A549 (cell line): ENCODE data around the gene ABCA3.

ENCODE experiments used
- CEBPB ChIP-seq, 2 experiments: fragments of >200 bp in 1 of 2; sonication (Bioruptor Twin) in 1 of 2; formaldehyde crosslinking in 1 of 2; IDR thresholded peaks; 2 replicates each; pipeline ENCODE4 v1.6.1; 2012 to 2016
- KDM5A ChIP-seq: fragments of 200-600 bp; sonication (generic); IDR thresholded peaks from 2 replicates; pipeline ENCODE4 v1.6.1; 2016; ENCODE audit warnings: antibody characterized with exemption, mild to moderate bottlenecking
- POLR2A ChIP-seq: IDR thresholded peaks from 2 replicates; pipeline ENCODE4 v1.6.1; 2012; ENCODE audit warnings: mild to moderate bottlenecking, low read length
- RAD21 ChIP-seq, 2 experiments: fragments of >200 bp in 1 of 2; sonication (Bioruptor Twin) in 1 of 2; formaldehyde crosslinking in 1 of 2; IDR thresholded peaks in 1 of 2; conservative IDR thresholded peaks in 1 of 2; 2 replicates in 1 of 2; 3 replicates in 1 of 2; pipeline ENCODE4 v1.6.1; 2012 to 2018; ENCODE audit warnings: inconsistent platforms in 1 of 2
- RFX5 ChIP-seq: fragments of 450-650 bp; IDR thresholded peaks from 2 replicates; pipeline ENCODE4 v1.7.1; 2014; ENCODE audit warnings: antibody characterized with exemption, mild to moderate bottlenecking, moderate library complexity
- SMC3 ChIP-seq: fragments of >200 bp; sonication (Bioruptor Twin); formaldehyde crosslinking; IDR thresholded peaks from 3 replicates; pipeline ENCODE4 v1.6.1; 2018; ENCODE audit warnings: inconsistent platforms
- ZSCAN20 ChIP-seq: fragments of 250-450 bp; sonication (Bioruptor Pico); IDR thresholded peaks from 2 replicates; pipeline ENCODE4 v1.8.0; 2022; ENCODE audit warnings: mild to moderate bottlenecking, moderate library complexity
- TF ChIP-seq, protein P1 (sequence below): fragments of 200-600 bp; sonication (generic); IDR thresholded peaks from 2 replicates; pipeline ENCODE4 v1.6.1; 2016; ENCODE audit warnings: antibody characterized with exemption, mild to moderate bottlenecking, moderate library complexity
- TF ChIP-seq, protein P2 (sequence below): fragments of >200 bp; sonication (Bioruptor Twin); formaldehyde crosslinking; IDR thresholded peaks from 3 replicates; pipeline ENCODE4 v1.5.1; 2016

DNA sequence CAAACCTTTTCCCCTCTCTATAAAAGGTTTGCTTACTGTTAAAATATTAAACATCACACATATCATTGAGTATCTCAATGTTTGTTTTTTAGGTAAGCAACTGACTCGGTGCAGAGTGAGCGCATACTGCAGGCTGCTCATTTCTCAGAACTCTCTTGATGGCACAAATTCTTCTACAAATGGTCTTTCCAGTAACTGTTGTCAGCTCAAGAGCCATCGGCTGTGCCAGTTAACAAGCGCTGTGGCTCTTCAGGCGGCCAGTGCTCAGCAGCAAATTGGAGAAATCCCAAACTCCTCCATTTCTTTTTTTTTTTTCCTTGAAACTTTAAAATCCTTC lies 8.6 kb downstream of the ABCA3 start:
- TF ChIP-seq, protein P1, sequence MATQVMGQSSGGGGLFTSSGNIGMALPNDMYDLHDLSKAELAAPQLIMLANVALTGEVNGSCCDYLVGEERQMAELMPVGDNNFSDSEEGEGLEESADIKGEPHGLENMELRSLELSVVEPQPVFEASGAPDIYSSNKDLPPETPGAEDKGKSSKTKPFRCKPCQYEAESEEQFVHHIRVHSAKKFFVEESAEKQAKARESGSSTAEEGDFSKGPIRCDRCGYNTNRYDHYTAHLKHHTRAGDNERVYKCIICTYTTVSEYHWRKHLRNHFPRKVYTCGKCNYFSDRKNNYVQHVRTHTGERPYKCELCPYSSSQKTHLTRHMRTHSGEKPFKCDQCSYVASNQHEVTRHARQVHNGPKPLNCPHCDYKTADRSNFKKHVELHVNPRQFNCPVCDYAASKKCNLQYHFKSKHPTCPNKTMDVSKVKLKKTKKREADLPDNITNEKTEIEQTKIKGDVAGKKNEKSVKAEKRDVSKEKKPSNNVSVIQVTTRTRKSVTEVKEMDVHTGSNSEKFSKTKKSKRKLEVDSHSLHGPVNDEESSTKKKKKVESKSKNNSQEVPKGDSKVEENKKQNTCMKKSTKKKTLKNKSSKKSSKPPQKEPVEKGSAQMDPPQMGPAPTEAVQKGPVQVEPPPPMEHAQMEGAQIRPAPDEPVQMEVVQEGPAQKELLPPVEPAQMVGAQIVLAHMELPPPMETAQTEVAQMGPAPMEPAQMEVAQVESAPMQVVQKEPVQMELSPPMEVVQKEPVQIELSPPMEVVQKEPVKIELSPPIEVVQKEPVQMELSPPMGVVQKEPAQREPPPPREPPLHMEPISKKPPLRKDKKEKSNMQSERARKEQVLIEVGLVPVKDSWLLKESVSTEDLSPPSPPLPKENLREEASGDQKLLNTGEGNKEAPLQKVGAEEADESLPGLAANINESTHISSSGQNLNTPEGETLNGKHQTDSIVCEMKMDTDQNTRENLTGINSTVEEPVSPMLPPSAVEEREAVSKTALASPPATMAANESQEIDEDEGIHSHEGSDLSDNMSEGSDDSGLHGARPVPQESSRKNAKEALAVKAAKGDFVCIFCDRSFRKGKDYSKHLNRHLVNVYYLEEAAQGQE, result no peak
- TF ChIP-seq POLR2A (no peak), KDM5A (no peak), SMC3 (no peak), RAD21 (conservative IDR thresholded peaks at IDR 0.05 in 1 of 2, IDR thresholded peaks at IDR 0.05 in 1 of 2) (no peak), RFX5 (no peak), ZSCAN20 (CRISPR knock-in tag) (no peak), CEBPB (IDR thresholded peaks at IDR 0.05) (no peak)
- TF ChIP-seq, protein P2, sequence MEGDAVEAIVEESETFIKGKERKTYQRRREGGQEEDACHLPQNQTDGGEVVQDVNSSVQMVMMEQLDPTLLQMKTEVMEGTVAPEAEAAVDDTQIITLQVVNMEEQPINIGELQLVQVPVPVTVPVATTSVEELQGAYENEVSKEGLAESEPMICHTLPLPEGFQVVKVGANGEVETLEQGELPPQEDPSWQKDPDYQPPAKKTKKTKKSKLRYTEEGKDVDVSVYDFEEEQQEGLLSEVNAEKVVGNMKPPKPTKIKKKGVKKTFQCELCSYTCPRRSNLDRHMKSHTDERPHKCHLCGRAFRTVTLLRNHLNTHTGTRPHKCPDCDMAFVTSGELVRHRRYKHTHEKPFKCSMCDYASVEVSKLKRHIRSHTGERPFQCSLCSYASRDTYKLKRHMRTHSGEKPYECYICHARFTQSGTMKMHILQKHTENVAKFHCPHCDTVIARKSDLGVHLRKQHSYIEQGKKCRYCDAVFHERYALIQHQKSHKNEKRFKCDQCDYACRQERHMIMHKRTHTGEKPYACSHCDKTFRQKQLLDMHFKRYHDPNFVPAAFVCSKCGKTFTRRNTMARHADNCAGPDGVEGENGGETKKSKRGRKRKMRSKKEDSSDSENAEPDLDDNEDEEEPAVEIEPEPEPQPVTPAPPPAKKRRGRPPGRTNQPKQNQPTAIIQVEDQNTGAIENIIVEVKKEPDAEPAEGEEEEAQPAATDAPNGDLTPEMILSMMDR, result no peak
